ENCODE measurements around the gene ZNF423. TPM values are rescaled to one million over a fixed set of nuclear protein-coding genes. Genes with fewer than 3 reads are reported as not detected.

The ZNF423 gene
- total RNA-seq, 1 experiment from 2014 or later = not detected

- no peak for DNase-seq
- H3K27me3 Mint-ChIP-seq (ENCODE audit: unreplicated experiment) = peaks cover 91% of the 10 kb centered on the region
- BruUV-seq (replicated peaks) = no TSS peak
- H3K4me1 Mint-ChIP-seq (ENCODE audit: low read depth, unreplicated experiment) = no peaks in the 10 kb centered on the region
- peaks cover 5% of the 10 kb centered on the region for H3K36me3 Mint-ChIP-seq (ENCODE audit: insufficient read depth, unreplicated experiment)
- no peaks in the 10 kb centered on the region for H3K9me3 Mint-ChIP-seq (ENCODE audit: low read depth, unreplicated experiment)
- no peak overlapping the region for H3K27ac Mint-ChIP-seq (ENCODE audit: unreplicated experiment)
- intact Hi-C loops (cut with micrococcal nuclease; ENCODE audit: unreplicated experiment) = no loop called here
- CTCF ChIA-PET = no interaction called here
- H3K4me3 Mint-ChIP-seq (ENCODE audit: low read depth, unreplicated experiment) = no peak overlapping the region
- no peak for TF ChIP-seq CTCF (IDR thresholded peaks at IDR 0.05; ENCODE audit: unreplicated experiment)
Measured at GRCh38 chr16:49488740-49489525, 367.0 kb downstream of the ZNF423 start.

GRCh38 chr16:49488336-49488735 lies 367.6 kb downstream of the ZNF423 start:
- no peak for DNase-seq
- CTCF ChIA-PET = no interaction called here
- no peaks in the 10 kb centered on the region for H3K4me1 Mint-ChIP-seq (ENCODE audit: low read depth, unreplicated experiment)
- peaks cover 89% of the 10 kb centered on the region for H3K27me3 Mint-ChIP-seq (ENCODE audit: unreplicated experiment)
- peaks cover 5% of the 10 kb centered on the region for H3K36me3 Mint-ChIP-seq (ENCODE audit: insufficient read depth, unreplicated experiment)
- intact Hi-C loops (cut with micrococcal nuclease; ENCODE audit: unreplicated experiment) = no loop called here
- no peak overlapping the region for H3K27ac Mint-ChIP-seq (ENCODE audit: unreplicated experiment)
- H3K9me3 Mint-ChIP-seq (ENCODE audit: low read depth, unreplicated experiment) = no peaks in the 10 kb centered on the region
- TF ChIP-seq CTCF (IDR thresholded peaks at IDR 0.05; ENCODE audit: unreplicated experiment) = no peak
- H3K4me3 Mint-ChIP-seq (ENCODE audit: low read depth, unreplicated experiment) = no peak overlapping the region
- BruUV-seq (replicated peaks) = no TSS peak

GRCh38 chr16:49487746-49488145 lies 368.2 kb downstream of the ZNF423 start:
- Mint-ChIP-seq H3K27me3 (ENCODE audit: unreplicated experiment) (peaks cover 89% of the 10 kb centered on the region), H3K27ac (ENCODE audit: unreplicated experiment) (no peak overlapping the region), H3K4me1 (ENCODE audit: low read depth, unreplicated experiment) (no peaks in the 10 kb centered on the region), H3K36me3 (ENCODE audit: insufficient read depth, unreplicated experiment) (peaks cover 5% of the 10 kb centered on the region), H3K4me3 (ENCODE audit: low read depth, unreplicated experiment) (no peak overlapping the region), H3K9me3 (ENCODE audit: low read depth, unreplicated experiment) (no peaks in the 10 kb centered on the region)
- CTCF ChIA-PET = no interaction called here
- no peak for DNase-seq
- BruUV-seq (replicated peaks) = no TSS peak
- intact Hi-C loops (cut with micrococcal nuclease; ENCODE audit: unreplicated experiment) = no loop called here
- TF ChIP-seq CTCF (IDR thresholded peaks at IDR 0.05; ENCODE audit: unreplicated experiment) = no peak

- TF ChIP-seq CTCF (IDR thresholded peaks at IDR 0.05; ENCODE audit: unreplicated experiment) = no peak
- DNase-seq = no peak
- Mint-ChIP-seq H3K9me3 (ENCODE audit: low read depth, unreplicated experiment) (no peaks in the 10 kb centered on the region), H3K27me3 (ENCODE audit: unreplicated experiment) (peaks cover 96% of the 10 kb centered on the region), H3K36me3 (ENCODE audit: insufficient read depth, unreplicated experiment) (no peaks in the 10 kb centered on the region), H3K4me1 (ENCODE audit: low read depth, unreplicated experiment) (no peaks in the 10 kb centered on the region), H3K4me3 (ENCODE audit: low read depth, unreplicated experiment) (no peak overlapping the region), H3K27ac (ENCODE audit: unreplicated experiment) (no peak overlapping the region)
- BruUV-seq (replicated peaks) = no TSS peak
- intact Hi-C loops (cut with micrococcal nuclease; ENCODE audit: unreplicated experiment) = no loop called here
- CTCF ChIA-PET = no interaction called here
Measured at GRCh38 chr16:49486400-49486799, 369.5 kb downstream of the ZNF423 start.

Data from Calu3 (cell line).